HG03066 (cell line): Measurements from ENCODE around the gene PLAAT1.

Source experiments
- ATAC-seq: cut with Tn5 transposase; IDR thresholded peaks from one replicate; pipeline ENCODE4 v1.9.1; 2021; ENCODE audit warnings: low read depth; ENCODE audit not compliant: unreplicated experiment

PLAAT1 gene

DNA sequence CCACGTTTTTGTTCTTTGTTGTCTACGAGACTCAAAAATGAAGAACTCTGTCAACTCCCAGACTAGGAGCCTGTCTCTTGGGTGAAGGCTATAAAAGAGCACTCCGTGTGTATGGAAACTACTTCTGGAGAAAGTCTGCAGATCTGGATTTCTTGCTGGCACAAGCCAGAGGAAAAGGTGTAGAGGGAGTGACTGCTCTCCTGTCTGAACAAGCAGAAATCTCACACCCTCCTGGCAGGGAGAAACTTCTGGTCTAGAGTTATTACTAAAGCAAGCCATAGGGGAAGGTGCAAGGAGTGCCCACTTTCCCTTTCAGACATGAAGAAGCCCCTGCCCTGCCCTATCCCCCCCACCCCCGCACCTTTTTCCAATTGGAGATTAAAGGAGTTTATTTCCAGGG lies 9.5 kb downstream of the PLAAT1 start:
- ATAC-seq = no peak

DNA sequence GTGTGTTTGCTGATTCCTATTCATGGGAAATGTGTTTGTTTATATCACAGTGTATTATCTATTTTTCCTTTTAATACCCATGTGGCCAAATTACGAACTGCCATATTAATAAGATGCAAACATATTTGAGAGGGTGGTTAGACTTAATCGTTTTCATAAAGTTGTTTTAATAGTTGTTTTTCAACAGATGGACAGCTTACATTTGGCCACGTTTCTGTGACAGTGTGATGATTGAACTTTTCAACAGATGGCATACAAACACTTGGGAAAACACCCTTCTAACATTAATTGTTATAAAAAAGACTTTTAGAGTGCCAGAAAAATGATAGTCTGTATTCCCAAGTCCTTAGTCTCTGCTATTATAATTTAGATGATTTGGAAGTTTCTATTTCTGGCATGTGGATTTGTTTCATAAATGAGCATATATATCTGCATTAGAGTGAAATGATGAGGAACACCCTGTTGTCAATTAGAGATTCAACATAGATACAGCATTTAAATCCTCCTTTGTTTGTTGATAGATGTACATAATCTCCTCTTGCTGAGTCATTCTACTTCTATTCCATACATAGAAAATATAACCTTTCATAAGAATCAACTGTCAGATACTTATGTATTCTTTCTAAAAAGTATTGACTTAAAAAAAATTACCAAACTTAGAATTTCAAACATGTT lies 13.1 kb downstream of the PLAAT1 start:
- no peak for ATAC-seq

DNA sequence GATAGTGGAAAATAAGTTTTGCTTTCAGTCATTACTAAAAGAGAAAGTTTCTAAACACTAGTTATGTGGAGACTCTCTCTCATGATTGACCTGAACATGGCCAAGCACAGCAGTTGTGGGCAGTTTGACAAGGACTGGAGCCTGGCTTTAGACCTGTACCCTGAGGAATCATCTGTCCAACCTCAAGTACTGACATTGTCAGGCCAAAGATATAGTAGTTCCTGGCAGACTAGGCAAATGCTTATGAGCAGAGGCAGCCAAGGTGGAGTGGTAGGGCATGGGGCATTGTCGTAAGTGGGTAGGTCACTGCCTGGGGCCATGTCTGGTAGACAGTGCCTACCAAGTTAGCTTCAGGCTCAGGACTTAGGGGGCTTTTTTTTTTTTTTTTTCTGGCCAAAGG lies 20.9 kb downstream of the PLAAT1 start:
- ATAC-seq = no peak

DNA sequence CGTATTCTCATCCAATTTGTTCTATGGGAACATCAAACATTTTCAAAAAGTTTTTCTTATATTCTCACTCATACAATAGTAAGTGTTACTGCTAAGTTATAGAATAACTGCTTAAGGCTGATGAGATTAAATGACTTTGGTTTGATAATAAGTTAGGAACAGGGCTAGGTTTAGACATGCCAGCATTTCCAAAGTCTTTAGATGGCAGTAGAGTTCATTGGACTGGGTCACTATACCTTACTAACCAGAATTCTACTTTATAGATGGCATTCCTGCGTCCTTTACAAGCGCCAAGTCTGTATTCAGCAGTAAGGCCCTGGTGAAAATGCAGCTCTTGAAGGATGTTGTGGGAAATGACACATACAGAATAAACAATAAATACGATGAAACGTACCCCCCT lies 21.7 kb downstream of the PLAAT1 start:
- ATAC-seq = no peak

- no peak for ATAC-seq
These were observed 28.5 kb downstream of the PLAAT1 start for GRCh38 chr3:193269343-193270028.

DNA sequence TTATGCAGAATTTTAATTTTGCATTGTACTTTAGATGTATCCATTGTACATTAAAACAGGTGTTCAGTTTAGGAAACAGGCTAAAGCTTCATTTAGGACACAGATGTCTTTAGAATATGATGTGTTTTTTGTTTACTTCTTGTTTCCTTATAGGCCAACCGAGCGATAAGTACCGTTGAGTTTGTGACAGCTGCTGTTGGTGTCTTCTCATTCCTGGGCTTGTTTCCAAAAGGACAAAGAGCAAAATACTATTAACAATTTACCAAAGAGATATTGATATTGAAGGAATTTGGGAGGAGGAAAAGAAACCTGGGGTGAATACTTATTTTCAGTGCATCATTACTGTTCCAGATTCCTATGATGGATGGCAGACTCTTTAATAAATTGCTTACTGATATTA lies 29.4 kb downstream of the PLAAT1 start:
- ATAC-seq = no peak

DNA sequence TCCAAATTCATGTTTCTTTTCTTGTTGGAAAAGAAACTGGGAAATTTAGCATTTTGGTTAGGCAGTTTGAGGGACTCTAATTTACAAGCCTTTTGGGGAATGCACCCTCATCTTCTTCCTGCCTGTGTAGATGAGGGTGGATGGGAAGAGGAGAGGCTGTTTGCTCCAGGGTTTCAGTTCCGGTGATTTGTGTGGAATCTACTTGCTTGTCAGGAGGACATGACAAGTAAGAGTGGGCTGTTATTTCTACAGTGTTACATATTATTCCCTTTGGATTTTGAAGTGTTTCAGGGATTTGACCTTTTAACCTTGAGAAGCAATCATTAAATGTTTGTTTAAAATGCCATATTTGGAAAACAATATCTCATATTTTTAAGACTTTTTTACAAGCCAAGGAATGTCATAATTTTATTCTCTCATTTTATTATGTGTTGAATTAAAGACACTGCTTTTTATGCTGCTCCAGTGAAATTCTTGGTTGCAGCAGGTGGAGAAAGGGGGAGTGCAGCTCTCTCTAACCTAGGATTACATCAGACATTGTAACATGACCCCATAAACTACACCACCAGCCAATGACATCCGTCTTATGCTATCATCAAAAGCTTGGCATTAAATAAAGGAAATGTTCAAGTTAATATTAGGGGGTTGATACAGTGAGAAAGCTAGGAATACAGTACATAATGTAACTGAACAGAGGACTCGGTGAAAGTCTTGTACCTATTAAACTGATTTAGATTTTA lies 30.2 kb downstream of the PLAAT1 start:
- no peak for ATAC-seq

DNA sequence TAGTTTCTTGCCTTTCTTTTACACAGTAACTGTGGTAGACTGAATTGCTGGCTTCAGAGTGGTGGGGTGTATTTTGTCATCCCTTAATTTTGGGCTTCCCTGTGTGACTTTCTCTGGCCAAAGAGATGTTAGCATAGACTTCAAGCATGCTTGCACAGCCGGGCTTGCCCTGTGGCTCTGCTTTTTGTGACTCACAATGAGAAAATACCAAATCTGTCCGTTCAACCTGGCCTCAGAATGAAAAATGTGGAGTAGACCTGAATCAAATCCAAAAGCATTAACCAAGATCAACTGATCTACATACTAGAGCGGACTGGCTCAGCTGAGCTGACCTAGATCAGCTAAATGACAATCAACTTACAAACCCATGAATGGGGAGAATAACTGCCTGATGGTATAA lies 51.4 kb downstream of the PLAAT1 start:
- ATAC-seq = no peak

DNA sequence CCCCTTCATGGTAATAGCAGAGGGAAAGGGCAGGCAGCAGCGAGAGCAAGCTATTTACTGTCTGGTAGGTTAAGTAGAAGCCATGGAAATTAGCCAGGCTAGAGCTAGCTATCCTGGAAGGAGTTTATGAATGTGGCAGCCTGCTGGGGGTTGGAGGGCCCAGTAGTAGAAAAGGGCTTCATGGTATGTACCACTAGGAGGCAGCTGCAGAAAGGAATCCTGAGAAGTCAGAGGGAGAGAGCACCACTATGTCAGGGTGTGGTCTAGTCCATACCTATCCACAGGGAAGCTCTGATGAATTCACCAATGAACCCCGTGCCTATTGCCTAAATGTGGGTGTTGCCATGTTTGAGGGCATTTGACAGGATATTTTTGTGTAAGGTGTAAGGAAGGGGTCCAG lies 55.0 kb downstream of the PLAAT1 start:
- ATAC-seq = no peak

- no peak for ATAC-seq
These were observed 56.4 kb downstream of the PLAAT1 start for GRCh38 chr3:193297421-193297820.

DNA sequence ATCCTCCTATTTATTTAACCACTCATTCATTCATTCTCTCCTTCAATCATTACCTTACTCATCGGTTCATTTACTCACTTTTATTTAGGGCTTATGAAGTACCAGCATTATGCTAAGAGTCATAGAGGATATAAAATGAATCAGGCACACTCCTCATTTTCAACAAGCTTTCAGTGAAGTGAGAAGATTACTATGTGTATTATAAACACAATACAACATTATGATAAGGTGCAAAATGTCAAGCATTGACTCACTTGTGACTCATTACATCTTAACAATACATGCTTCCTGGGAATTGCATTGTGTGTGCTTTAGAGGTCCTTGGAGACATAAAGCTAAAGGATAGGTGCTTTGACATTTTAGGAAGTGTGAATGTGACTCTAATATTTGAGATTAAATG lies 60.4 kb downstream of the PLAAT1 start:
- ATAC-seq = no peak

GRCh38 chr3:193305356-193305755 lies 64.3 kb downstream of the PLAAT1 start:
- no peak for ATAC-seq

- no peak for ATAC-seq
These were observed 70.1 kb downstream of the PLAAT1 start for GRCh38 chr3:193310914-193311723.

DNA sequence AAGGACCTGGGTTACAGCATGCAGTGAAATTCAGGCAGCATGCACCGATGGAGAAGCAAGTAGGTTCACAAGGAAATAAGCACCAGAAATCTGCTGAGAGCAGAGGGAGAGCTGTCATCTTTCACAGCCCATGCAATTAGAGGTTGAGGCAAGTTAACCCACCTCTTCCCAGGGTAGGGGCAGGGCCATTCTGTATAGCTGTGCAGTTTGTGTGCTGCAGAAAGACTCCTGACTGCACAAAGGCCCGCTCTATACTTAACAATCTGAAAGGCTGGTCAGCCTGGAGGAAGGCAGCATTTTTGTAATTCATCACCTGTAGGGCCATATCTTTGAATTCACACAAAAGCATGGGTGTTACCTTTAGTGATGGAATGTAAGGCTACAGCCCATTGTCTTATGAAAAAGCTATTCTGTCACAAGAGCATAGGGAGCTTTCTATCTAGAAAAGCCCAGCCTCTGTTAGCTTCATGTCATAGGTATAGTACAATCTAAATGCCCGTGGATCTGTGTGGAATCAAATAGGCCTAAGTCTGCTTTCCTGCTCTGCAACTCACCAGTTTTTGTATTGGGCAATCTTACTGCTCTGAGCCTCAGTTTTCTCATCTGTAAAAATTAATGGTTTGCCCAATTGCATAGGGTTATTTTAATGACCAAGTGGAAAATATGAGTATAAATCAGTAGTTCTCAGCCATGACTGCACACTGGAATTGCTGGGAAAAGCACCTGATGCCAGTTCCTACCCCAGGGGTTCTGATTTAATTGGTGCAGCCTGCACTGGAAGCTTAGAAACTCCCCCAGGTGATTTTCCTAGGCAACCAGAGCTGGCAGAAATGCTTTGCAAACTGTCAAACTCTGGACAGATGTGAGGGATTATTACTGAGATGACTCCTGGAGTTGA lies 72.3 kb downstream of the PLAAT1 start:
- no peak for ATAC-seq

- ATAC-seq = no peak
These were observed 73.1 kb downstream of the PLAAT1 start for GRCh38 chr3:193314161-193314560.

DNA sequence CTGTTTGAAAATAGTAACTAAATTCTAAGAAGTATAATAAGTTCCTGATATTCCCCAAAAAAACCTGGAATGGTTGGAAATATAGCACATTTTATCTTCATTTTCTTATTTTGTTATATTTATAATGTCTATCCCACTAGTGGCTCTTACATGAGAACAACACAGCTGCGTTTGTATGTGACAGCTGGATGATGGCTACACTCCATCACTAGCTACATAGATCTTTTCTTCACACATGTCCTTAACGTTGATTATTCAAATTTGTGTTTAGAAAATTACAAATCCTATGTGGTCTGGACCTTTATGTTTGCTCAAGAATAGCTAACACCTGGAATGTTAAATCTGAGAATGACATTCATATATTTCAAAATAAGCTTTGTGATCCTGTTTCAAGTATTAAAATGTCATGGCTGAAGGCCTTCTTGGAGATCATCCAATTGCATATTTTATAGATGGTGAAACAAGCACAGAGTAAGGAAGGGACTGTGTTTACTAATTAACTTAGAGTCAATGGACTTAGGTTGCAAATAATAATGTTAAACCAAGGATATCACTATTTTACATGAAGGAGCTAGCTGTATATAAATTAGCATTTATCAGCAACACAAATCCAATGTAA lies 76.8 kb downstream of the PLAAT1 start:
- ATAC-seq = no peak
